NCI-H128 (cell line): ENCODE measurements around the gene CUBN.

ENCODE experiments used
- DNase-seq: peaks from one replicate; lab custom pipeline; 2025; ENCODE audit not compliant: unreplicated experiment; lab: John Stamatoyannopoulos, UW

The CUBN gene

DNA sequence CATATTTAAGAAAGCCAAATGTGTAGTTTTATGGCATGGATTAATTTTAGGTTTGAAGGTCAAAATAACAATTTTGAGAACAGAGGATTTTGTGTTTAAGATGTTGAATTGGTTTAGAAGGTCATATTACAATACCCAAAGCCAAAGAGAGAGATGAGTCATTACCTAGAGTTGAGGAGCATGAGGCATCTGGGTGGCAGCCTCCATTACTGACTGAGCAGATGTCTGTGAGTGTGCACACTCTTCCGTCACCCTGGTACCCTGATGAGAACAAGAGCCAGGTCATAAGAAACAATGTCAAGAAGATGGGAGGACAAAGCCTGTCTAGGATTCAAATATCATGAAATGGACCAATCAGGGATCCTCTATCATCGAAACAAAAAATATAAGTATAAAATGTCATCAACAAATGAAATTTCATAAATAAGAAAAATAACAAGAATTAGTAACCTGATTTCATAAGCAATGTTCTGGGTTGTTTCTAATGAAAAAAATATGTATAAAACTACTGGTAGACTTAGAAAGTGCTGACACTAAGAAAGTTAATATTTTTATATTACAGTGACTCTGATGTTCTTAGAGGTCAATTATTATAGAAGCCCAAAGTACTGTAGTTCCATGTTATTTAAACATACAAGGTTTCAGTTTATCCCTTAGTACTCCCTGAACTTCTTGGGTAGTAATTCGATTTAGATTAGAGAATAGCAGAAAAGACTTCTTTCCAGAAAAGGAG, 20.0 kb downstream of the CUBN start:
- no peak for DNase-seq

DNA sequence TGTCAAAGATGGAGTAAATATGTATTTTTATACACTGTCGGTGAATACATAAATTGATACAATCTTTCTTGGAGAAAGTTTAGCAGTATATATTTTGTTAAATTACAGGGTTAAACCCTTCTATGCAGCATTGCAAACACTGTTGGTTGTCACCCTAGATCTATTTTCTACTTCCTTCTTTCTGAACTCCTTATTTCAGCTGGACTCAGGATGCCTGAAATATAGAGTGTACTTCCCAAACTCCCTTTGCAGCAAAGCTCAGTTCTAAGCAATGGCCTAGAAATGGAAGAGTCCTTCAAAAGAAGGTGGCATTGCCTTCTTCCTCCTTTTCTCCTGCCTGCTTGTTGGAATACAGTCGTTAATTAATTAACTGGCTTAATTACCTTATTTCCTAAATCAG, 20.6 kb downstream of the CUBN start:
- no peak for DNase-seq

DNA sequence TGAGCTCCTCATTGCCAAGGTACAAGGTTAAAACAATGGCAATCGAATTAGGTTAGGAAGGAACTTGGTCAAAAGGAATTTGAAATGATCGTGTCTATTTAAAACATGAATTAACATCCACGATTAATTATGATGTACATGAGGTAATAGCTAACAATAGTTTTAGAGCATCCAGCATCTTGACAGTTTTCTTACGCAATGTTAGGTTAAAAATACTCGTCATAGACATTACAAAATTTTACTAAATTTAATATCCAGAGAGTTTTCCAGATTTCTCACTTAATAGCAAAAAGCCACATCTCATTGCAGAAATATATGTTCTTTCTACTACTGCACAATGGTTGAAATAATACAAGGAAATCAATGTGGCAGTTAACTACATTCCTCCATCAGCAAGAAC, 22.6 kb downstream of the CUBN start:
- DNase-seq = no peak

DNA sequence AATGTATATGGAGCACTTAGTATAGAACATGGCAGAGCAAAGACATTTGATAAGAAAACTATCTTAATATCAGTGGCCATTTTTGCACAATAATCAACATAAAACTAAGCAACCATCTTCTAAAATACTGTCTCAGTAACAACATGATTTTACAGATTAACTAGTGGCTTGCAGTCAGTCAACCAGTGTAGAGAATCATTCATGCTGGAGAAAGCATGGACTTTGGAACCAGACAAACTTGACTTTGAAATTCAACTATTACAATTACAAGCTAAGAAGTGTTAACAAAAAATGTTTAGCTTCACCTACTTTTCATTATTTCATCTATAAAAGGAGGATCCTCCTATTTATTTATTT, 27.7 kb downstream of the CUBN start:
- no peak for DNase-seq

DNA sequence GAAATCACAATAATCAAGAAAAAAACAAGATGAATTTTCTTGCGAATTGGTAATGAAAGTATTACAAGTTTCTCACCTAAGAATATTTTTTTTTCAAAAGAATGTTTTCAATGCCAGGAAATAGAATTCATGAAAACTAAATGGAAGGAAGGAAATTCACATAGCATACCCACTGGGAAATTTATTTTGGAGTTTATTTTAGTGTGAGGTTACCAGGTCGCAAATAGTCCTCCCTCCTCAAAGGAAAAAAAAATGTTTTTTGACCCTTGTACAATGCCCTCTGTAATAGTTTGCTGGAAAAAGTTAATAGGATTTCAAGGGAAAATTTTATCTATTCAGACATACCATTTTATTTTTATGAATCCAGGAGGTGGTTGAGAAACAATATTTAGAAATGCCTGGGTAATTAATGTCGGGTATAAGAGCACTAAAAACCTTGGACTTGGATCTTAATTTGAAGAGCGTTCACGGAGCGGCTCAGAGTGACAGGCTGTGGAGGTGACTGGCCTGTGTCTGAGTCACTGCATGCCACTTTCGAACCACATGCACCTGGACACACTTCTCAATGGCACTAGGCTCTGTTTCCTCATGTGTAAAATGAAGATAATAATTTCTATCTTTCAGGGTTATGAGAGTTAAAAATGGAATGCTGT, 28.2 kb downstream of the CUBN start:
- DNase-seq = no peak

DNA sequence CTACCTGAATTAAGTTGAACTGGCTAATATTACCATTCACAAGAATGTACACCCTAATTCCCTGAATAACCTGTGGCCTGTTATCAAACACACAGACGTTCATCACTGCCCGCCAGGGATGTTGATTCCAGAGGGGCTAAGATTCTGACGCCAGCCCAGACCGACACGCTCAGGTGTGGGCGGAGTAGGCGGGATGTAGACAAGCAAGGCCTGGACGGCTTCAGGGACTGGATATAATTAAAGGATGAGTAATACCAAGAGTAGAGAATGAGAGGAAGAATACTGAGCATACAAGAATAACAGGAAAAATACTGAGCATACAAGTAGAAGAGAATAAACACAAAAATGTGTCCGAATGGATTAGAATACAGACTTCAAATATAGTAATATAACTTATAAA, 29.0 kb downstream of the CUBN start:
- DNase-seq = no peak

DNA sequence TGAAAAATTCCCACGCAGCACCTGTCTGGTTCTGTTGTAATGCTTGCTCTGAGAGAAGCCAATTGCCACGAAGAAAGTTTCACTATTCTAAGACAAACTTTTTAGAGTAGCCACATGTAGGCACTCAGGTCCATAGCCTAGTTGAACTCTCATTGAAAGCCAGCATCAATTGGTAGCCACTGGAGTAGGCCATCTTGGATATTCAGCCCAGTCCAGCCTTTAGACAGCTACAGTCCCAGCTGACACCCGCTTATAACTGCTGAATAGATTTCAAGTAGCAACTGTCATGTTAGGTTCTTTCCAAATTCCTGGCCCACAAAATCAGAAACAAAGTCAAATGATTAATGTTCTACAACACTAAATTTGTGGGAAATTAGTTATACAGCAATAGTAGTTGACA, 31.6 kb downstream of the CUBN start:
- DNase-seq = no peak

DNA sequence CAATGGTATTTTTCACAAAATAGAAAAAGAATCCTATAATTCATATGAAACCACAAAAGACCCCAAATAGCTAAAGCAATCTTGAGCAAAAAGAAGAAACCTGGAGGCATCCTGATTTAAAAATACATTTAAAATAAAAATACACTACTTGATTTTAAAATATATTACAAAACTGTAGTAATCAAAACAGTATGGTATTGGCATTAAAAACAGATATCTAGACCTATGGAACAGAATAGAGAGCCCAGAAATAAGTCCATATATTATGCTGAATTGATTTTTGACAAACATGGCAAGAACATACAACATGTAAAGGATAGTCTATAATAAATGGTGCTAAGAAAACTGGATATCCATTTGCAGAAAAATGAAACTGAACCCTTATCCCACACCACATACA, 34.8 kb downstream of the CUBN start:
- DNase-seq = no peak

DNA sequence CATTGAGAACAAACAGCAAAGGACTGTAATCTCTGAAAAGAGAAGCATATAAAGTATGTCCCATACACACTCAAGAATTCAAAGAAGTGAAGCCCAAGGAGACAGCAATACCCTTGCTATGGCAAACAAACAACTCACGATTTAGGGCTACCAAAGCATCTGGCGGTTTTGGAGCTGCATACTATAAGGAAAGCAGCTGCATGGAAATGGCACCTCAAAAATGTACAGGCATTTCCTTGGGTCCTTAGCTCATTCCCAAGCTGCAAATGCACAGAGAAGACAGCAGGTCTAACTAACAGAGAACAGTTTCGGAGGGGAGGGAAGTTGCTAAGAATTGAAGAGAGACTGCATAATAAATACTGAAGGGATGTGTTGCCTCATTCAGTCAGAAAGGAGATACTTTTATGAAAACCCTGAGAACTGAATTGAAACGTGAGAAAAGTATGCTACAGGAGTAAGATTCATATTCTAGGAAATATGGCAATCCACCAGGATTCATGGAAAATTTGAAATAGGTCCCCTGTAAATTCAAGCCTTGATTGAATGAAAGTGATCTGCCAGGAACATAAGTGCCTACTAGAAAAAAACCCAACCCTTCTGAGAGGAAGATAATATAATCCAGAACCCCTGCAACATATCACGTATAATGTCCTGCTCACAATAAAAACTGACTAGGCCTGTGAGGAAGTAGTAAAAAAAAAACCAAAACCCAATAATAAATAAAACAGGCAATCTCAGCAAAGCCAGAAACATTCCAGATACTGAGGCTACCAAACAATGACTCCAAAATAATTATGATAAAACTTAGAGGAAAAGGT, 36.4 kb downstream of the CUBN start:
- no peak for DNase-seq

DNA sequence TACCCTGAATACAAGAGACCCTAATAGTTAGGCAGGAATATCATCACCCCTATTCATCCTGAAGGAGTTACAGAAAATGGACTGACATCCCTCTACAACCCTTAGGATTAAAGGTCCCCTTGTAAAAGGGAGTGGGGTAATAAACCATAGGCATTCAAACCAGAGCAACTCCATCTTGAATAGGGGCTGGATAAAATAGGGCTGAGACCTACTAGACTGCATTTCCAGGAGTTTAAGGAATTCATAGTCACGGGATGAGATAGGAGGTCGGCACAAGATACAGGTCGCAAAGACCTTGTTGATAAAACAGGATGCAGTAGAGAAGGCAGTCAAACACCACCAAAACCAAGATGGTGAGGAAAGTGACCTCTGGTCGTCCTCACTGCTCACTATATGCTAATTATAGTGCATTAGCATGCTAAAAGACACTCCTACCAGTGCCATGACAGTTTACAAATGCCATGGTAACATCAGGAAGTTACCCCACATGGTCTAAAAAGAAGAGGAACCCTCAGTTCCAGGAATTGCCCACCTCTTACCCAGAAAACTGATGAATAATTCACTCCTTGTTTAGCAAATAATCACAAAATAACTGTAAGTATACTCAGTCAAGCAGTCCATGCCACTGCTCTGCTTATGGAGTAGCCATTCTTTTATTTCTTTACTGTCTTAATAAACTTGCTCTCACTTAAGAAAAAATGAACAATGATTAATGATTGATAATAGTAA, 37.2 kb downstream of the CUBN start:
- DNase-seq = no peak

DNA sequence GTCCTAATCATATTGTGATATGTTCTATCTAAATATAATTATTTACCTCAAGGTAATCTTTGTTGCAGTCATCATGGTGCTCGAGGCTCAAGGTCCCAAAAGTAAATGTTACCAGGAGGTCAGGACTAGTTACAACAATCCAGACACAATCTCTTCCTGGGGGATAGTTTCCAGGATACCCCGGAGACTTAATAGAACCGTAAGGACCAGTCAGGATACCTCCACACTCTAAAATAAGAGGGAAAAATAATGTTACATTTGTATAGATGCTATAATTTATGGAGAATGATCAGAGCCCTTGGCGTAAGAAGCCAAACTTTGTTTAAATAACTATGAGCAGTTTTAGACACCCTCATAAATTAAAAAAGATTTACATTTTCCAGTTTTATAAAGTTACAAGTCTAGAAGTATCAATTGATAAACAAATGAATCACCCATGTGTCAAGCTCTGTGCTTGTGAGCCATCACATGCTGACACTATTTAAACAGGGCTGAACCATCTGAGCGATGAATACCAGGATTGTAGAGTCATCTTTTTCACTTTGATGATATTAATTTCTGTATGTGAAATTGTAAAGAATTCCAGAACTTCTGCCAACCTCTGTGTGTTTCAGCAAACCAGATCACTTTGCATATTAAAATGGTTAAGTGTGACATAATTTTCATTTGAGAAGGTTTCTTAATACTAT, 41.3 kb downstream of the CUBN start:
- no peak for DNase-seq

DNA sequence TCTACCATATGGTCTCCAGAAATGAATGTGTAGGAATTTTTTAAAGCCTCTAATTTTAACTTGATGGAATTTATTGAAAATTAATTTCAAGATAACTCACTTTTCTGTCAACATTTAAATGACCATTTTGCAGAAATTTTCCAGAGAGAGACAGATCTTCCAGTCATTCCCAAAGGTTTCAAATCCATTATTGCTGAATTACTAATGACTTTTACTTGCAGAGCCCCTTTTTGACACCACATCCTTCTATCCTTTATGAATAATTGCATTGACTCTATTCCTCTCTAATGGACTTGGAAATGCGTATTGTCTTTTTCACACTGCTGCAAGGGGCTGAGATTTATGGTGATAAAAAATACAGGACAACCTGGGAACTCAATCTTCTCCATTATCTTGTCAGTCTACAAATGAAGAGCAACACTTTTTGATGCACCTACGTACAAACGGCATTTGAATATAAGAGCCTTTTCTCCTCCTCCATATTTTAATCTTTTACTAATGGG, 42.7 kb downstream of the CUBN start:
- no peak for DNase-seq

DNA sequence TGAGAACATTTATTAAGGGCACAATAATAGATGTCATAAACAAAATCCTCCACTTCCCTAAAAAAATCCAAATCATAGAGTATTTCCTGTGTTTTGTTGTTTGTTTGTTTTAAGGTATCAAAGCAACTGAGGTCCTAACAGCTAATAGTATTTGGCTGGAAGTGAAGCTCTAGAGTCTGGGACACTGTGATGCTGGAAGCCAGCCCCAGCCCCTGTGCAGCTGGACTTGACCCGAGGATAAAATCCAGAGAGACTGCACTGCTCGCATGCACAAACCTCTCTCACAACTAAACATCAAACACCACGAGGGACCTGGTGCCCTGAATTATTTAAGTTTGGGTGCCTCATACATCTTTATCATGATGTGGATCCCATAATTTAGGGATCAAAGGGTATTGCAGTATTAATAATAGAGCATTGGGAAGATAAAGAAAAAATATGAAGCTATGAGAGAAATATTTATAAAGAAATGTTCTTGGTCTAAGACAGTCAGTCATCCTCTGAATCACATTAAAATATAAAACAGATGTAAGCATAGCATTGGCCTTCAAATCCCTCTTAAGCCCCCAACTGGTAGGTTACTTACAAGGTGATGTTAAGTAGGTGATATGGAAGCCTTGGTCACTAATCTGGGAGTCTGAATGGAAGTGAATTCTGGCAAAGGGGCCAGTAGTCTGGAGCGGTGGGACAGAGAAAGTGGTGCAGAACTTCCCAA, 44.4 kb downstream of the CUBN start:
- no peak for DNase-seq

DNA sequence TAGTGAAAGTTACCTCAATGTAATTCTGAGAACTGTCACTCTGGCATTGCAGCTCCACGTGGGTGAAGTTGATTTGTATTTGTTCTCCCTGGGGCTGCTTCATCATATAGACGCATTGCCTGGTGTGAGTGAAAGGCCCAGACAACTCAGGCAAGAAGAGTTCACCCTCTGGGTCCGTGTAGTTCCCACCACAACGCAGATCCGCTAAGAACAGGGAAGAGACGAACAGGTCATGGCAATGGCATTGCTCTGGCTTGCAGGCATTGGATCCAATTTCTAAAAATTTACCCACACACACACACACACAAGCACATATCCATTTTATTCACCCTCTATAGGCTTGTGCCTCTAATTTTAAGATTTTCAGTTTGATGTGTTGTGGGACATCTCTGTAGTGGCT, 45.4 kb downstream of the CUBN start:
- no peak for DNase-seq

DNA sequence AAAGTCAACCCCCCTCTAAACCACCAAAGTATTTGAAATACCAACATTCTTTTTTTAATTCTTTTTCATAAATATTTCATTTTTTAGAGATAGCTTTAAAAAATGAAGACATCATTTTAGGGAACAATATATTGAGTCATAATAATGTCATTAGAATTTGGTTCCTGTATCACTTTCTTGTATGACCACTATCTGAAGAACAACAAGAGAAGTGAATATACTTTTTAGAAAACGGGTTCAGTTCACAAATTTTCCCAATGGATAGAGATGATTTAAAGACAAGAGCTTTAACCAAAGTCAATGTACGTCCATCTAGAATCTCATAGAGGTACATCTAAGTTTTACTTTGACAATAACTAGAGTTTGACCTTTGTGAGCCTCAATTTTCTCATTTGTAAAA, 48.2 kb downstream of the CUBN start:
- DNase-seq = no peak

DNA sequence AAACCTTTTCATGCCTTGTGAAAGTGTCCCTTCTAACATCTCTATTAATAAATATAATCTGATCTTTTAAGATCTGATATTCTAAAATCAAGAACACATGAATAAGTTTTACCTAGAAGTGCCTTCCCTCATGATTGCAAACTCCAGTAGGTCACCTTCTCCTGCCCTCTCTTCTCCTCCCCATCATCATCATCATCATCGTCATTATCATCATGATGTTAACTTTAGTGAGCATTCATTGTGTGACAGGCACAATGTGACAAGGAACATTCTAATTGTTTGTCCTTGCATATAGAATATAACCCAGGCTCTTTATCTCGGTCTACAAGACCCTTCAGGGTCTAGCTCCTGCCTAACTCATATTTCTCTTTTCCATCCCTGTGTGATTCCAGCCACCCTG, 51.7 kb downstream of the CUBN start:
- DNase-seq = no peak

DNA sequence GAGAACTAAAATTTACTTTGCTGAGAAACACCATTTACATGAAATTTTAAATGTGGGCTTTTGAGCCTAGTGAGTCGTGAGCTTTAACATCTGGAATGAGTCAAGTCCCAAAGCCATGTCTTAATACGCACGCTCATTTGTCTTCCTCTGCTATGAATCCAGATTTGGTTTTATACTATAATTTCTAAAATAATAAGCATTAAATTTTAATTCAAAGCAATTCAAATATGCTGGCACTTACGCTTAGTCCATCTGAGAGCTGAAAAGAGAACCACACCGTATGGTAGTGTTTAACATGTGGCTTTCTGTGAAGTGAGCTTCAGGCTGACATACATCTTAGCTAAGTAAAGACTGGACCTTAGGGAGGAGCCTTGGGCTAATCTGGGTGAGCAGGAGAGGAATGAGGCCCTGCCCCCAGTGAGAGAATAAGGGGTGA, 52.2 kb downstream of the CUBN start:
- DNase-seq = no peak

DNA sequence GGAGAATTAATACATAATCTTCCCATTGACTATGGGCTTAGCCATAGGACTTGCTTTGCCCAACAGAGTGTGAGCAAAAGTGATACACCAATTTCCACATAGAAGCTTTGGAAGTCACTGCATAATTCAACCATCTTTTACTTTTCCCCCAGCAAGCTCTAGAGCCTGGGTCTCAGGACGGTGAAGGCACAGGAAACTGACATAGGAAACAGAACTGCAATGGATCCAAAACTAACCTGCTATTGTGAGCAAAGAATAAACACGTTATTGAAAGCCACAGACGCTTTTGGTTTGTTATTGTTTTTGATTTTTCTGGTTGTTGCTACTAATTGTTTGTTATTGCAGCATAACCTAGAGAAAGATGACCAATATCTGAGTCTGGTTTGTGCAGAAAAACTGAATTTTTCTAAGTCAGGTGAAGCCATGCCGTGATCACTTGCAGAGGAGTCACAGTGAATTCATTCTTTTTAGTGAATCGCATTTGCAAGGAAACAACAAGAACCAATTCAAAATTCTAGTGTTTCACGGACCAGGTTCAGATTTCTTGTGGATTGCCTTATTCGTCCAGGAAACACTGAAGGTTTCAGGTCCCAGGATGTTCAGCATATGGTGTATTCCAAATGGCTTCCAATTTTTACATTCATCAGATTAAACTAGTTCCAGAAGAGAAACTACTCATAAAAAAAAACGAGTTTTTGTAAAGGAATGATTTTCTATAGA, 52.8 kb downstream of the CUBN start:
- DNase-seq = no peak

DNA sequence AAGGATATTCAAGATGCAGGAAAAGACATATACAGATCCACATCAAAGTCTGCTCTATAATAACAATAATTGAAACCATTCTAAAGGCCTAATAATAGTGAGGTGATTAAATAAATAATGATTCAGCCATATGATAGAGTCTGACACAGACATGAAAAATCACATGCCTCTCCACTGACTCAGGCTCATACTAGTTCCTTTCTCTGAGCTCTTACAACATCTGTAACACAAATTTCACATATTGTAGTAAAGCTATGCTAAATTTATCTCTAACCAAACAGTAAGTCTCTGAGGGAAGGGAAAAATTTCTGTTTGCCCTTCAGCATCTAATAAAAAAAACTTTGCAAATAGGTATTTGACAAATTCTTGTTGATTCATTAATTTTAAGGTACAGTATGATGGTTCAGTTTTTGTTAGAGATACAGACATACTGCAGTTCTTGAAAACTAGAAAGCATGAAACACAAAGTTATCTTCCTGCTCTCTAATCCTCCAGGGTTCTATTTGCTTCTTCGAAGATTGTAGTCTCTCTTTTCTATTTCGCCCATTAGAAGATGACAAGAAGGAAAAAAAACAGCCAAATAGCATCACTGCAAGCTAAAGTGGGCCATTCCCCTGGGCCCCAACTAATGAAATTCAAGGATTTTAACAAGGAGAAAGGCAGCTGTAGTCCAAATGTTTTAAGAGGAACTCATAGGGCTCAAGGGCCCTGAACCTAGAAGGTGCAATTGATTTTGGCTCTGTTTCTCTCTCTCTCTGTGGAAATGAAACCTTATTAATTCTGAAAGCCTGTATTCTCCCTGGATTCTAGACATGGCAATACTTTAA, 53.9 kb downstream of the CUBN start:
- no peak for DNase-seq
